Iris pigment epithelial cell (primary cell): ENCODE data around the gene FAM53B.

Experiments
- DNase-seq: peaks from one replicate; pipeline ENCODE4 v3.0.0-alpha.2; 2011; ENCODE audit warnings: low read depth

FAM53B gene

GRCh38 chr10:124708922-124709520 is 35.2 kb downstream of the FAM53B start:
- peak; percentile 45 for DNase-seq

- no peak for DNase-seq
Observed at GRCh38 chr10:124708246-124708779, 35.9 kb downstream of the FAM53B start.

- no peak for DNase-seq
Observed at GRCh38 chr10:124707551-124707950, 36.6 kb downstream of the FAM53B start.

- no peak for DNase-seq
Observed at GRCh38 chr10:124707144-124707467, 37.1 kb downstream of the FAM53B start.

- DNase-seq = no peak
Observed at GRCh38 chr10:124706462-124707143, 37.6 kb downstream of the FAM53B start.

GRCh38 chr10:124705817-124706461 is 38.2 kb downstream of the FAM53B start:
- no peak for DNase-seq

GRCh38 chr10:124705381-124705740 is 38.8 kb downstream of the FAM53B start:
- no peak for DNase-seq

GRCh38 chr10:124704428-124705380 is 39.5 kb downstream of the FAM53B start:
- DNase-seq = no peak

- peak; percentile 41 for DNase-seq
Observed at GRCh38 chr10:124703778-124704427, 40.3 kb downstream of the FAM53B start.

- no peak for DNase-seq
Observed at GRCh38 chr10:124703372-124703771, 40.8 kb downstream of the FAM53B start.

- peak; percentile 94 for DNase-seq
Observed at GRCh38 chr10:124701881-124702656, 42.1 kb downstream of the FAM53B start.

GRCh38 chr10:124701435-124701834 is 42.7 kb downstream of the FAM53B start:
- peak; percentile 88 for DNase-seq

GRCh38 chr10:124701038-124701365 is 43.2 kb downstream of the FAM53B start:
- no peak for DNase-seq

- DNase-seq = no peak
Observed at GRCh38 chr10:124700293-124701037, 43.7 kb downstream of the FAM53B start.

- DNase-seq = no peak
Observed at GRCh38 chr10:124699471-124700292, 44.5 kb downstream of the FAM53B start.

GRCh38 chr10:124698545-124699469 is 45.4 kb downstream of the FAM53B start:
- DNase-seq = no peak

GRCh38 chr10:124697837-124698544 is 46.2 kb downstream of the FAM53B start:
- DNase-seq = no peak

GRCh38 chr10:124697443-124697836 is 46.7 kb downstream of the FAM53B start:
- no peak for DNase-seq
